OCI-LY1 (cell line): ENCODE measurements around the gene PIGR.

ENCODE experiments used
- CTCF ChIP-seq: fragments of 200-600 bp; sonication (generic), shearing (Covaris generic); IDR thresholded peaks from 2 replicates; pipeline ENCODE4 v1.5.1; 2017; ENCODE audit warnings: mild to moderate bottlenecking, antibody characterized with exemption, low read length, moderate library complexity, mixed read lengths
- EZH2 ChIP-seq: fragments of 200-600 bp; sonication (generic), shearing (Covaris generic); IDR thresholded peaks from 2 replicates; pipeline ENCODE4 v1.8.0; 2017; ENCODE audit warnings: borderline replicate concordance, mixed run types, mild to moderate bottlenecking, antibody characterized with exemption, low read length, moderate library complexity, mixed read lengths

DNA sequence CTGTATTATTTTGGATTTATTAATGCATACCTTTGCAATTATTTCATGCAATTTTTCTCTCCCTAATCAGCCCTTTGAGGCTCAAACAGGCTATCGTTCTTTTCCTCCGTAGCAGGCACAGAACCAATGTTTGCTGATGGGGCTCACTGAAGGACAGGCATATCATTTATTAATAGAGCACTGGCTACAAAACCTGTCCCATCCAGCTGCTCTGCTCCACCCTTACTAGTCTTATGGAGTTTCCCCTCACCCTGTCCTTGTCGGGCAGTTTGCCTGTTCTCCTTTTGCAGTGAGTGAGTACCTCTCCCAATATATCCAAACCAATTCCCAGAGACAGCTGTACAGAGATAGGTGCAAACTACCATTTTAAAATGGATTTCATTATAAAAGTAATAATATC lies 40.6 kb upstream of the PIGR start:
- TF ChIP-seq CTCF, result no peak
- no peak for TF ChIP-seq EZH2
